CD1c-positive myeloid dendritic cell (primary cell): Measurements from ENCODE around the gene DCTN1.
A peak's percentile ranks its signal among the peaks of the same experiment; 100 is the strongest.
"Not testable (repeated sequence)": the region's sequence is repeated elsewhere in the genome, so short reads cannot be mapped to it uniquely, and the experiment has no call there.

ENCODE experiments used
- DNase-seq: peaks from one replicate; pipeline ENCODE4 v3.0.0-alpha.2; 2016; ENCODE audit errors: extremely low spot score

The DCTN1 gene

GRCh38 chr2:74369976-74370375 is 10.1 kb downstream of the DCTN1 start:
- no peak for DNase-seq

- DNase-seq, result no peak
Observed at GRCh38 chr2:74368499-74368898, 11.6 kb downstream of the DCTN1 start.

GRCh38 chr2:74367789-74368188 is 12.3 kb downstream of the DCTN1 start:
- DNase-seq, result no peak

- no peak for DNase-seq
Observed at GRCh38 chr2:74366036-74366435, 14.1 kb downstream of the DCTN1 start.

- DNase-seq, result no peak
Observed at GRCh38 chr2:74364533-74365505, 15.3 kb downstream of the DCTN1 start.

GRCh38 chr2:74361327-74361726 is 18.8 kb downstream of the DCTN1 start:
- DNase-seq, result no peak

- DNase-seq, result no peak
Observed at GRCh38 chr2:74357627-74358026, 22.5 kb downstream of the DCTN1 start.

- no peak for DNase-seq
Observed at GRCh38 chr2:74349889-74350288, 30.2 kb downstream of the DCTN1 start.

- no peak for DNase-seq
Observed at GRCh38 chr2:74347742-74348141, 32.4 kb downstream of the DCTN1 start.

GRCh38 chr2:74347303-74347702 is 32.8 kb downstream of the DCTN1 start:
- no peak for DNase-seq

GRCh38 chr2:74345272-74345943 is 34.7 kb downstream of the DCTN1 start:
- no peak for DNase-seq

GRCh38 chr2:74343316-74343715 is 36.8 kb downstream of the DCTN1 start, which contains the start of gene SLC4A5:
Gene SLC4A5, minus strand, starts transcription at chr2:74343416. Its CDS starts 28,393 bp downstream, at chr2:74315023.
- no peak for DNase-seq

- not testable (repeated sequence) for DNase-seq
Observed at GRCh38 chr2:74336227-74336626, 43.9 kb downstream of the DCTN1 start.

- peak; percentile 74 for DNase-seq
Observed at GRCh38 chr2:74334931-74335333, 45.2 kb downstream of the DCTN1 start.

- no peak for DNase-seq
Observed at GRCh38 chr2:74333896-74334586, 46.1 kb downstream of the DCTN1 start.

- DNase-seq, result no peak
Observed at GRCh38 chr2:74333175-74333574, 46.9 kb downstream of the DCTN1 start.

GRCh38 chr2:74332550-74333174 is 47.4 kb downstream of the DCTN1 start:
- no peak for DNase-seq

- DNase-seq, result no peak
Observed at GRCh38 chr2:74328573-74328972, 51.5 kb downstream of the DCTN1 start.

- no peak for DNase-seq
Observed at GRCh38 chr2:74328074-74328473, 52.0 kb downstream of the DCTN1 start.

- no peak for DNase-seq
Observed at GRCh38 chr2:74327627-74328026, 52.5 kb downstream of the DCTN1 start.

GRCh38 chr2:74327199-74327598 is 52.9 kb downstream of the DCTN1 start:
- no peak for DNase-seq

- no peak for DNase-seq
Observed at GRCh38 chr2:74325815-74326214, 54.3 kb downstream of the DCTN1 start.
